Measurements from ENCODE around the gene FOCAD. TPM values are rescaled to one million over a fixed set of nuclear protein-coding genes. Genes with fewer than 3 reads are reported as not detected.

FOCAD gene
- total and polyA plus RNA-seq, 10 of the 15 experiments (the other 5 are each of a cell fraction or from before 2014, with no cell fraction given) = 13.7 to 93.0 (median 41.8) TPM

DNA sequence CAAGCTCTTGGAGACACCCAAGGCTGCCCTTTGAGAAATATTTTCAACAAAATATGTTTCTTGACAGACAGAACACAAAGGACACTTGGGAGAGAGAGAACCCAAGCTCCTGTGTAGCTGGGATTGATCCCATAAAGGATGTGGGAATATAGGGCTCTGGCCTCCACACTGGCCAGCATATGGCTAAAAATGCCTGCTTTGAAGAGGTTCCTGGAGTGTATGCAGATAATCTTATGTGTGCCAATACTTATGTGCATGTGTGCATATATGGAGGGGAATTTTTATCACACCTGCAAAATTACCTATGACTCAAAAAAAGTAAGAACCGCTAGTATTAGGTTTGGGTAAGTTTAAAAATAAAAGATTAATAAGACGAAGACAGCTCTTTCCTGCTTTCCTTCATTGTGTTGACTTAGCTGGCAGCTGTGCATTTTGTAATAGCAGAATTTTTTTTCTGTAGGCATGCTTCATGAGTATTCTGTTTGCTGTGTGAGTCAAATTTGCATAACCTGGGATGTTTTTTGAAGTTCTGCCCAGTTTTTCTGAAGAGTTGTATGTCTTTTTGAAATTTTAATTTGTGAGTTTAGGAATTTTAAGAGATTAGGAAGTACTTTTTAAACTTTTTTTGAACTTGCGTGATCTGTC lies 304.7 kb downstream of the FOCAD start:
- Histone ChIP-seq H3K27me3 (replicated peaks in 1 of 2; ENCODE audit: control insufficient read depth in 2 of 2, insufficient read depth in 2 of 2, low read length in 1 of 2) (no peaks in the 10 kb centered on the region), H3K4me1 (ENCODE audit: control insufficient read depth, insufficient read depth, low read length) (no peaks in the 10 kb centered on the region), H3K36me3 (ENCODE audit: control insufficient read depth in 2 of 2, insufficient read depth in 2 of 2, low read length in 1 of 2) (peaks cover 11 to 16% of the 10 kb centered on the region in 2 experiments; a peak in 3 of 4 replicates), H3K27ac (ENCODE audit: control insufficient read depth, insufficient read depth) (no peak overlapping the region), H3K9me3 (replicated peaks; ENCODE audit: control insufficient read depth, insufficient read depth, low read length) (no peaks in the 10 kb centered on the region; the same call in 2 of the 3 replicates), H4K20me1 (ENCODE audit: control insufficient read depth, insufficient read depth) (no peaks in the 10 kb centered on the region), H3K9ac (ENCODE audit: control insufficient read depth, insufficient read depth, low read length) (no peak overlapping the region), H2AFZ (ENCODE audit: control insufficient read depth, low read depth, low read length) (no peak overlapping the region), H3K4me3 (no peak overlapping the region), H3K79me2 (ENCODE audit: control insufficient read depth, insufficient read depth, low read length) (no peaks in the 10 kb centered on the region), H3K4me2 (ENCODE audit: control insufficient read depth, insufficient read depth) (no peak overlapping the region)
- ATAC-seq (no peak), DNase-seq (ENCODE audit: low read depth, low spot score) (no peak), FAIRE-seq (no peak)
- ChIA-PET POLR2A (interaction anchor here (0.7 kb wide), 1 partner anchor 348 kb away, joined by 8 read pairs; no protein-coding TSS in a partner anchor), CTCF (interaction anchor here (0.6 to 2.7 kb wide), 3 partner anchors 9 to 122 kb away, joined by 3 to 5 read pairs (median 3); no protein-coding TSS in a partner anchor), RAD21 (ENCODE audit: unreplicated experiment) (no interaction called here), SMC1A (ENCODE audit: uncharacterized antibody, unreplicated experiment) (interaction anchor here (0.6 to 4.5 kb wide), 2 partner anchors 8 to 107 kb away, joined by 3 to 17 read pairs; no protein-coding TSS in a partner anchor)
- intact Hi-C loops (cut with micrococcal nuclease; ENCODE audit: unreplicated experiment) (no loop called here), in situ Hi-C loops (cut with MboI) (no loop called here)
- TF ChIP-seq NFIC (IDR thresholded peaks at IDR 0.05; ENCODE audit: low read depth, low read length) = peak; percentile 18; the same call in 1 of the 2 replicates
- no peak for TF ChIP-seq ZBED1 (IDR thresholded peaks at IDR 0.05; ENCODE audit: borderline replicate concordance)
- peak; percentile 38; the same call in 1 of the 2 replicates for TF ChIP-seq JUNB (IDR thresholded peaks at IDR 0.05)
- no peak for TF ChIP-seq CEBPB (IDR thresholded peaks at IDR 0.05; ENCODE audit: borderline replicate concordance in 1 of 2, low read depth in 2 of 2, low read length in 2 of 2)
- no peak for TF ChIP-seq NR2C2 (IDR thresholded peaks at IDR 0.05; ENCODE audit: borderline replicate concordance, control insufficient read depth, insufficient read length, low read depth)
- peak; percentile 21; the same call in 1 of the 2 replicates for TF ChIP-seq RUNX3 (IDR thresholded peaks at IDR 0.05; ENCODE audit: low read length)
- no peak for TF ChIP-seq ATF3 (IDR thresholded peaks at IDR 0.05; ENCODE audit: borderline replicate concordance, extremely low read depth, low read depth, low read length)
- TF ChIP-seq KDM1A (IDR thresholded peaks at IDR 0.05; ENCODE audit: borderline replicate concordance) = no peak
- TF ChIP-seq, protein P1, sequence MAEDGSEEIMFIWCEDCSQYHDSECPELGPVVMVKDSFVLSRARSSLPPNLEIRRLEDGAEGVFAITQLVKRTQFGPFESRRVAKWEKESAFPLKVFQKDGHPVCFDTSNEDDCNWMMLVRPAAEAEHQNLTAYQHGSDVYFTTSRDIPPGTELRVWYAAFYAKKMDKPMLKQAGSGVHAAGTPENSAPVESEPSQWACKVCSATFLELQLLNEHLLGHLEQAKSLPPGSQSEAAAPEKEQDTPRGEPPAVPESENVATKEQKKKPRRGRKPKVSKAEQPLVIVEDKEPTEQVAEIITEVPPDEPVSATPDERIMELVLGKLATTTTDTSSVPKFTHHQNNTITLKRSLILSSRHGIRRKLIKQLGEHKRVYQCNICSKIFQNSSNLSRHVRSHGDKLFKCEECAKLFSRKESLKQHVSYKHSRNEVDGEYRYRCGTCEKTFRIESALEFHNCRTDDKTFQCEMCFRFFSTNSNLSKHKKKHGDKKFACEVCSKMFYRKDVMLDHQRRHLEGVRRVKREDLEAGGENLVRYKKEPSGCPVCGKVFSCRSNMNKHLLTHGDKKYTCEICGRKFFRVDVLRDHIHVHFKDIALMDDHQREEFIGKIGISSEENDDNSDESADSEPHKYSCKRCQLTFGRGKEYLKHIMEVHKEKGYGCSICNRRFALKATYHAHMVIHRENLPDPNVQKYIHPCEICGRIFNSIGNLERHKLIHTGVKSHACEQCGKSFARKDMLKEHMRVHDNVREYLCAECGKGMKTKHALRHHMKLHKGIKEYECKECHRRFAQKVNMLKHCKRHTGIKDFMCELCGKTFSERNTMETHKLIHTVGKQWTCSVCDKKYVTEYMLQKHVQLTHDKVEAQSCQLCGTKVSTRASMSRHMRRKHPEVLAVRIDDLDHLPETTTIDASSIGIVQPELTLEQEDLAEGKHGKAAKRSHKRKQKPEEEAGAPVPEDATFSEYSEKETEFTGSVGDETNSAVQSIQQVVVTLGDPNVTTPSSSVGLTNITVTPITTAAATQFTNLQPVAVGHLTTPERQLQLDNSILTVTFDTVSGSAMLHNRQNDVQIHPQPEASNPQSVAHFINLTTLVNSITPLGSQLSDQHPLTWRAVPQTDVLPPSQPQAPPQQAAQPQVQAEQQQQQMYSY (CRISPR knock-in tag; IDR thresholded peaks at IDR 0.05) = no peak
- TF ChIP-seq GATAD2B (conservative IDR thresholded peaks at IDR 0.05; ENCODE audit: low read depth) = no peak
- no peak for TF ChIP-seq SMC3 (IDR thresholded peaks at IDR 0.05; ENCODE audit: borderline replicate concordance, low read length)
- TF ChIP-seq NFYB (IDR thresholded peaks at IDR 0.05; ENCODE audit: insufficient read depth, low read depth, low read length) = no peak
- TF ChIP-seq MYC (IDR thresholded peaks at IDR 0.05; ENCODE audit: insufficient read depth, insufficient read length, insufficient replicate concordance, low read length, severe bottlenecking) = no peak
- TF ChIP-seq RAD21 (IDR thresholded peaks at IDR 0.05; ENCODE audit: insufficient read depth, low read depth, low read length) = no peak
- no peak for TF ChIP-seq CREM (IDR thresholded peaks at IDR 0.05; ENCODE audit: low read depth)
- TF ChIP-seq NFYA (IDR thresholded peaks at IDR 0.05; ENCODE audit: borderline replicate concordance, low read depth, low read length) = no peak
- WGBS (ENCODE audit: insufficient coverage, insufficient replicate concordance, low lambda C conversion rate, missing lambda C conversion rate) = 18% methylated on average over 3 of the region's 3 CpGs
- BruUV-seq (replicated peaks) = no TSS peak
